ENCODE results near the gene KMT2C. TPM values are rescaled to one million over a fixed set of nuclear protein-coding genes. Genes with fewer than 3 reads are reported as not detected.
"Not testable (repeated sequence)": the region's sequence is repeated elsewhere in the genome, so short reads cannot be mapped to it uniquely, and the experiment has no call there.

KMT2C gene
- total RNA-seq, 1 donor from 2014 or later, result 54.7 TPM

DNA sequence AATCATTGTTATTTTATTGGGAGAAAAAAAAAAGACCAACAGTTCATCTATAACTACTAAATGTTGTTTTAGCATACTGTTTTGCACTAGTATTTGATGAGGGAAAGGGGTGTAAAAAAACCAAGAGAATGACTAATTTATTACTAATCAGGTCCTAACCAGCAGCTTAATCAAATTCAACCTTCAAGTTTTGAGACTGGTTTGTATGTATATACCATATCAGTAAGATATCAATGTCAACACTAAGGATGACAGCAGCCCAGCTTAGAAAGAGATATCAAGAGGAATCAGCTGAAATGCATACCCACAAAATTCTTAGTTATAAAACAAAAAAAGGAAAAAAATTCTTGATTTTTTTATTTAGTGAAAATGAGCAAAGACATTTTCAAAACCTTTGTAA lies 122.6 kb downstream of the KMT2C start:
- peaks cover 5% of the 10 kb centered on the region for H3K4me1 Mint-ChIP-seq
- H3K36me3 Mint-ChIP-seq (ENCODE audit: low read depth), result no peaks in the 10 kb centered on the region
- no peak overlapping the region for H3K4me3 Mint-ChIP-seq
- H3K27me3 Mint-ChIP-seq (ENCODE audit: low read depth), result no peaks in the 10 kb centered on the region
- TF ChIP-seq, protein P1, sequence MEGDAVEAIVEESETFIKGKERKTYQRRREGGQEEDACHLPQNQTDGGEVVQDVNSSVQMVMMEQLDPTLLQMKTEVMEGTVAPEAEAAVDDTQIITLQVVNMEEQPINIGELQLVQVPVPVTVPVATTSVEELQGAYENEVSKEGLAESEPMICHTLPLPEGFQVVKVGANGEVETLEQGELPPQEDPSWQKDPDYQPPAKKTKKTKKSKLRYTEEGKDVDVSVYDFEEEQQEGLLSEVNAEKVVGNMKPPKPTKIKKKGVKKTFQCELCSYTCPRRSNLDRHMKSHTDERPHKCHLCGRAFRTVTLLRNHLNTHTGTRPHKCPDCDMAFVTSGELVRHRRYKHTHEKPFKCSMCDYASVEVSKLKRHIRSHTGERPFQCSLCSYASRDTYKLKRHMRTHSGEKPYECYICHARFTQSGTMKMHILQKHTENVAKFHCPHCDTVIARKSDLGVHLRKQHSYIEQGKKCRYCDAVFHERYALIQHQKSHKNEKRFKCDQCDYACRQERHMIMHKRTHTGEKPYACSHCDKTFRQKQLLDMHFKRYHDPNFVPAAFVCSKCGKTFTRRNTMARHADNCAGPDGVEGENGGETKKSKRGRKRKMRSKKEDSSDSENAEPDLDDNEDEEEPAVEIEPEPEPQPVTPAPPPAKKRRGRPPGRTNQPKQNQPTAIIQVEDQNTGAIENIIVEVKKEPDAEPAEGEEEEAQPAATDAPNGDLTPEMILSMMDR (conservative IDR thresholded peaks at IDR 0.05), result no peak
- H3K27ac Mint-ChIP-seq (ENCODE audit: unreplicated experiment), result no peak overlapping the region
- no peak for DNase-seq (ENCODE audit: low read depth, low spot score)
- H3K9me3 Mint-ChIP-seq, result no peaks in the 10 kb centered on the region

DNA sequence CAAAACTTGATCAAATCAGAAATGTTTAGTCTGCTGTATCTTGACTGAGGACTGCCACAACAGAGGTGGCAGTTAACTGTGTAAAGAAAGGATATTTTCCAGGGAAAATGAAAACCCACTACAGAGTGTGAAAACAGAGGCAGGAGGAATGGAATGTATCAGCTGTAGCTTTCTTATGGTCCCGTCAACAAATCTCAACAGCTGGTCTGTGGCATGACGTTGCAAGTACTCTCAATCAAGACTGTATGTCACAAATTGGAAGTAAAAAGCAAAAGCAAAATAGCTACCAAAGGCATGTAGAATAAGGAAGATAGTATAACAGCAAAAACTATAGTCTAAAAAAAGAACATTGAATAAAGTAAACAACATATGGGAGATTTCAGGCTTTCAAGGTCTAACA lies 123.5 kb downstream of the KMT2C start:
- no peaks in the 10 kb centered on the region for H3K36me3 Mint-ChIP-seq (ENCODE audit: low read depth)
- H3K9me3 Mint-ChIP-seq, result no peaks in the 10 kb centered on the region
- DNase-seq (ENCODE audit: low read depth, low spot score), result no peak
- H3K27me3 Mint-ChIP-seq (ENCODE audit: low read depth), result no peaks in the 10 kb centered on the region
- peaks cover 5% of the 10 kb centered on the region for H3K4me1 Mint-ChIP-seq
- TF ChIP-seq, protein P1 (conservative IDR thresholded peaks at IDR 0.05), result no peak
- H3K27ac Mint-ChIP-seq (ENCODE audit: unreplicated experiment), result no peak overlapping the region
- no peak overlapping the region for H3K4me3 Mint-ChIP-seq

DNA sequence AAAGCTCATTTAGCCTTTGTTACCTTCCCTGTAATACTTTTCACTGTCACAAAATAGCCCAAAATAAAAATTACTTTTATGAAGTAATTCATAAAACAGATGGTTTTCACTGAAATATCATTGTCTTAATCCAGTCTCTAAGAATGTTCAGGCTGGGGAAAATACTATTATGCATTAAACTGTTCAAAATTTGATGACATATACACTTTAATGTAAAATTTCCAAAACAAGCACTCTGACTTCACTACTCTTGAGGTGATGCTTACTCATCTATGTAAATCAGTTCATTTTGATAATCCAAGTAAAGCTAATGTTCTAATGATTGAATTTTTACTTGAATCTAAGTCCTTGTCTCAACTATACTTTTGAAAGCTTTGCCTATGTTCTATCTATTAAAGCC lies 127.9 kb downstream of the KMT2C start:
- no peak overlapping the region for H3K27ac Mint-ChIP-seq (ENCODE audit: unreplicated experiment)
- peaks cover 13% of the 10 kb centered on the region for H3K36me3 Mint-ChIP-seq (ENCODE audit: low read depth)
- H3K4me3 Mint-ChIP-seq, result no peak overlapping the region
- no peak for DNase-seq (ENCODE audit: low read depth, low spot score)
- H3K4me1 Mint-ChIP-seq, result no peaks in the 10 kb centered on the region
- TF ChIP-seq, protein P1 (conservative IDR thresholded peaks at IDR 0.05), result no peak
- no peaks in the 10 kb centered on the region for H3K27me3 Mint-ChIP-seq (ENCODE audit: low read depth)
- H3K9me3 Mint-ChIP-seq, result no peaks in the 10 kb centered on the region

DNA sequence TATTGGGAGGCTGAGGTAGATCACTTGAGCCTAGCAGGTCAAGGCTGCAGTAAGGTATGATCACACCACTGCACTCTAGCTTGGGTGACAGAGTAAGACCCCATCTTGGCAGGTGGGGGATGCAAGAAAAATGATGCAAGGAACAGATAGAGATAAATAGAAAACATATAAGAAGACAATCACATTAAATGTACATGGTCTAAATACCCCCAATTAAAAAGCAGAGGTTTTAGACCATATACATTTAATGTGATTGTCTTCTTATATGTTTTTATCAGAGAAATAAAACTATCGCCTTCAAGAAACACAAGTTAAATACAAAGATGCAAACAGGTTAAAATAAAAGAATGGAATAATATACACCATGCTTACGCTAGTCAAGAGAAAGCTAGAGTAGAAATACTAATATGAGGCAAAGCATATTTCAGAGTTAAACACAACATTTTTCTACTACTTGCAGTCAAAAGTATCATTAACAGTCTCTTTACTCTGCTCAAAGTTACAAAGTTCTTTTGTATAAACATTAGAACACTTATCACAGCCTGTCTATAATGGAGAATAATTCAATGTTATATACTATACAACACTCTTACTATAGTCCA lies 136.2 kb downstream of the KMT2C start:
- not testable (repeated sequence) for H3K9me3 Mint-ChIP-seq; H3K27me3 Mint-ChIP-seq (ENCODE audit: low read depth); DNase-seq (ENCODE audit: low read depth, low spot score); H3K27ac Mint-ChIP-seq (ENCODE audit: unreplicated experiment); H3K4me3 Mint-ChIP-seq; H3K4me1 Mint-ChIP-seq
- peaks cover 39% of the 10 kb centered on the region for H3K36me3 Mint-ChIP-seq (ENCODE audit: low read depth)

DNA sequence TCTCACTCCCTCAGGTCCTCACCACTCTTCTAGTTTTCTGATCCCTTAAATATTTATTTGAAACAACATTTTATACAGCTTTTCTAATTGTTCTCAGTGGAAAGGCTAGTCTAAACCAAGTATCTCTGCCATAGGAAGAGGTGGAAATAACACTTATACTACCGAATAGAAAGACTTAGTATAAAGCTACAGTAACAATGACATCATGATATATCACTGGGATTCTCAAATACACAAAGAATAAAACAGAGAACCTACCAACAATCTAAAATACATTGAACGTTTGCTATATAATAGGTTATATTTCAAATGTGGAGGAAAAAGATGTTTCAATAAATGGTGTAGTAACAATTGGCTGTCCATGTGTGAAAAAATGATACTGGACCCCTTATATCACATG lies 142.9 kb downstream of the KMT2C start:
- H3K4me3 Mint-ChIP-seq, result no peak overlapping the region
- H3K9me3 Mint-ChIP-seq, result peaks cover 4% of the 10 kb centered on the region
- DNase-seq (ENCODE audit: low read depth, low spot score), result no peak
- no peaks in the 10 kb centered on the region for H3K27me3 Mint-ChIP-seq (ENCODE audit: low read depth)
- H3K27ac Mint-ChIP-seq (ENCODE audit: unreplicated experiment), result no peak overlapping the region
- TF ChIP-seq, protein P1 (conservative IDR thresholded peaks at IDR 0.05), result no peak
- H3K36me3 Mint-ChIP-seq (ENCODE audit: low read depth), result peaks cover 40% of the 10 kb centered on the region
- H3K4me1 Mint-ChIP-seq, result no peaks in the 10 kb centered on the region

DNA sequence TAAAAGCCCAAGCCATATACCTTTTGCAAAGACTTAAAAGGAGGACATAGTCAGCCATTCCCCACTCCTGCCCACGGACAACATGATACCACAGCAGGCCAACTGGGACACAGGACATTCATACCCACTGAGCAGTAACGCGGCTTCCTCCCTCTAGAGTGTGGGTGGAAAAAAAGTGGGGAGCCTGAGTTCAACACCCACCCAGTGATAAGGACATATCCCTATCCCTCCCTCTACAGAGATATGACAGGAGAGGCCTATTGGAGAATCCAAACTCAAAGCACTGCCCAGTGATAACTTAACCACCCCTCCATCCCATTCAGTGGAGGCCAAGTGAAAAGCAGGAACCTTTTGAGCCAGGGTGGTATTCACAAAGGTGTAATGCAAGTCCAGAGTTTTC lies 148.8 kb downstream of the KMT2C start:
- H3K4me3 Mint-ChIP-seq; H3K9me3 Mint-ChIP-seq; H3K27ac Mint-ChIP-seq (ENCODE audit: unreplicated experiment); H3K4me1 Mint-ChIP-seq; H3K27me3 Mint-ChIP-seq (ENCODE audit: low read depth); DNase-seq (ENCODE audit: low read depth, low spot score): not testable (repeated sequence)
- peaks cover 15% of the 10 kb centered on the region for H3K36me3 Mint-ChIP-seq (ENCODE audit: low read depth)

DNA sequence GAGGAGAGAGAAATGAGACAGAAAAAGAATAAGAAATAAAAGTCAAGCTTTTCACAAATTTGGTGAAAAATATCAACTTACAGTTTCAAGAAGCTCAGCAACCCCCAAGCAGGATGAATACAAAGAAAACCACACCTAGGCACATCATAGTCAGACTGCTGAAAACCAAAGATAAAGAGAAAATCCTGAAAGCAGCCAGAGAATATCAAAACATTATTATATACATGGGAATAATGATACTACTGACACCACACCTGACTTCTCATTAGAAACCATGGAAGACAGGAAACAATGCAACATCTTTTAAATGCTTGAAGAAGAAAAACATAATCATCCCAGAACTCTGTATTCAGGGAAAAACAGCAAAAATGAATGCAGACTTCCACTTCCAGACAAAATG lies 149.6 kb downstream of the KMT2C start:
- DNase-seq (ENCODE audit: low read depth, low spot score); H3K27ac Mint-ChIP-seq (ENCODE audit: unreplicated experiment); H3K4me3 Mint-ChIP-seq; H3K9me3 Mint-ChIP-seq; H3K27me3 Mint-ChIP-seq (ENCODE audit: low read depth); H3K4me1 Mint-ChIP-seq: not testable (repeated sequence)
- H3K36me3 Mint-ChIP-seq (ENCODE audit: low read depth), result peaks cover 15% of the 10 kb centered on the region

DNA sequence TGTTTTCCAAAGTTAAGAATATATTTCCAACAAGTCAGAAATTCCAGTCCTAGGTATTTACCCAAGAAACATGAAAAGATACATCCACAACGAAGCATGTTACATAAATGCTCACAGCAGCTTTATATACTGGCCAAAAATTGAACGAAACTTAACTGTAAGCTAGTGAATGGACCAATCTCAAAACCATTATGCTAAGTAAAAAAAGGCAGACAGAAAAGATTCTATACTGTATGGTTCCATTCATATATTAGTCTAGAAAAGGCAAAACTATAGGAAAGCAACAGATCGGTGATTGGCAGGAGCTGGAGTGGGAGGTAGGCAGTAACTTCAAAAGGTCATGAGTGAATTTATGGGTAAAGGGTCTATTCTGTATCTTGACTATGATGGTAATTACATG lies 150.8 kb downstream of the KMT2C start:
- not testable (repeated sequence) for DNase-seq (ENCODE audit: low read depth, low spot score); H3K4me1 Mint-ChIP-seq; H3K4me3 Mint-ChIP-seq; H3K9me3 Mint-ChIP-seq; H3K27me3 Mint-ChIP-seq (ENCODE audit: low read depth); H3K27ac Mint-ChIP-seq (ENCODE audit: unreplicated experiment)
- H3K36me3 Mint-ChIP-seq (ENCODE audit: low read depth), result peaks cover 12% of the 10 kb centered on the region

DNA sequence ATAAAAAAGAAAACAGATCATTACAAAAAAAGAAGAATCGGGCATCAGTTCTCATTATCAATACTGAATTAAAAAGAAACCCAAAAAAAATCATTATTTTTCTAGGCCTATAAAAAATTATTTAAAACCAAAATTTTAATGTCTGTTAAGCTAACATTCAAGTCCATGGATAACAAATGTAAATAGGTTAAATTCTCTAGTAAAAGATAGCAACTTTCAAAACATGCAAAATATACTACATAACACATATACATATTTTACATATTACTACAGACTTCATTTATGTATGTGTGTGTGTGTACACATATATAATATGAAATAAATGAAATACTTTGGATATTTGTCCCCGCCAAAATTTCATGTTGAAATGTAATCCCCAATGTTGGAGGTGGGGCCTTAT lies 158.1 kb downstream of the KMT2C start:
- DNase-seq (ENCODE audit: low read depth, low spot score); H3K4me1 Mint-ChIP-seq; H3K4me3 Mint-ChIP-seq; H3K27me3 Mint-ChIP-seq (ENCODE audit: low read depth); H3K9me3 Mint-ChIP-seq; H3K36me3 Mint-ChIP-seq (ENCODE audit: low read depth); H3K27ac Mint-ChIP-seq (ENCODE audit: unreplicated experiment): not testable (repeated sequence)

DNA sequence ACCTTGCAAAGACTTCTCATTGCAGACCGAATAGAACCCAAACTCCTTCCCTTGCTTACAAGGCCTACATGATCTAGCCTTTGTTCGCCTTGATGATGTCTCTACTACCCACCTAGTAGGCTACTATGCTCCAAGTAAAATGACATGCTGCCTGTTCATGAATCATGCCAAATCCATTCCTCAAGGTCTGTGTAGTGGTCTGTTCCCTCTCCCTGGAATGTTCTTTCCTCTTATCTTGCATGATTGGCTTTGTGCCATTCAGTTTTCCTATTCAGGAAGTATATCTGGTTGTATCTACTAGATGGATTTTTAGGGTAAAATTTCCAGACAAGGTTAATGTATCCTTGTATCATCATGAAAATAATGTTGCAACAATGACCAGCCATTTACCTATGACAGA lies 165.4 kb downstream of the KMT2C start:
- H3K4me3 Mint-ChIP-seq; H3K27ac Mint-ChIP-seq (ENCODE audit: unreplicated experiment); H3K27me3 Mint-ChIP-seq (ENCODE audit: low read depth); H3K4me1 Mint-ChIP-seq; H3K9me3 Mint-ChIP-seq; H3K36me3 Mint-ChIP-seq (ENCODE audit: low read depth); DNase-seq (ENCODE audit: low read depth, low spot score): not testable (repeated sequence)
